ENCODE measurements around the gene BCAN. TPM values are rescaled to one million over a fixed set of nuclear protein-coding genes. Genes with fewer than 3 reads are reported as not detected.

Gene BCAN
- total RNA-seq, 2 experiments from 2014 or later: not detected

DNA sequence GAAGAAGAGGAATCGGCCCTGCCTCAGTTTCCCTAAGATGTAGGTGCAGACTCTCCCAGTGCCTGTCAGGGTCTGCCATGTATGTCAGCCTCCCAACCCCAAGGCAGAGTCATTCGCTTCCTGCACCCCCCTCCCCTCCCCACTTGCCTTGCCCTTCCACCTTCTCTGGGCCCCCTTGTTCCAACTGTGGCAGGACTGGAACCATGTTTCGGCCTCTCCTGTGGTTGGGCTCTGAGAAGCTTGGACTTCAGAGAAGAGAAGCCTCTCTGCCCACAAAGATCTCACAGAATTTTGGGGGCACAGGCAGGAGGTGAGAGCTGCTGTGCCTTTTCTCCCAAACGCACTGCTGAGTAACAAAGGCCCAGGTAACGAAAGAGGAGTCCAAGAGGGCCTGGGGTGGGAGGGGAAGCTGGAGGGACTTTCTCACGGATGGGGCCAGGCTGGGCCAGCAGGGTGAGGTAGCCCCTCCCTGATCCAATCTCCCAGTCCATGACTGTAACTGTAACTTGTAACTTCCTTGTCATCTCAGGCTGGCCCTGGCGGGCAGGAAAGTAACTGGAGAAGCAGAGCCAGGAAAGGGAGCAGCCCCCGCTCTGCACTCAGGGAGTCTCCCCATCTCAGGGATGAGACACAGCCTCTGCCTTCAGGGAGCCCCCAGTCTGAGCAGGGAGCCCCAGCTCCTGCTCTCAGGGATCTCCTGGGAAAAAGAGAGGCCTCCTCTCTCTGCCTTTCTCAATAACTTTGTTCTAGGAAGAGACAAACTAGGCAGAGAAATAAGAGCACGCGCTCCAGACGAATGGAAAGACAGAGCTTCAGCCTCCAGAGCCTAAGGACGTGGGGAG is 52.2 kb downstream of the BCAN start:
- intact Hi-C loops (cut with DNase I, micrococcal nuclease): no loop called here
- TF ChIP-seq, protein P1, sequence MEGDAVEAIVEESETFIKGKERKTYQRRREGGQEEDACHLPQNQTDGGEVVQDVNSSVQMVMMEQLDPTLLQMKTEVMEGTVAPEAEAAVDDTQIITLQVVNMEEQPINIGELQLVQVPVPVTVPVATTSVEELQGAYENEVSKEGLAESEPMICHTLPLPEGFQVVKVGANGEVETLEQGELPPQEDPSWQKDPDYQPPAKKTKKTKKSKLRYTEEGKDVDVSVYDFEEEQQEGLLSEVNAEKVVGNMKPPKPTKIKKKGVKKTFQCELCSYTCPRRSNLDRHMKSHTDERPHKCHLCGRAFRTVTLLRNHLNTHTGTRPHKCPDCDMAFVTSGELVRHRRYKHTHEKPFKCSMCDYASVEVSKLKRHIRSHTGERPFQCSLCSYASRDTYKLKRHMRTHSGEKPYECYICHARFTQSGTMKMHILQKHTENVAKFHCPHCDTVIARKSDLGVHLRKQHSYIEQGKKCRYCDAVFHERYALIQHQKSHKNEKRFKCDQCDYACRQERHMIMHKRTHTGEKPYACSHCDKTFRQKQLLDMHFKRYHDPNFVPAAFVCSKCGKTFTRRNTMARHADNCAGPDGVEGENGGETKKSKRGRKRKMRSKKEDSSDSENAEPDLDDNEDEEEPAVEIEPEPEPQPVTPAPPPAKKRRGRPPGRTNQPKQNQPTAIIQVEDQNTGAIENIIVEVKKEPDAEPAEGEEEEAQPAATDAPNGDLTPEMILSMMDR (IDR thresholded peaks at IDR 0.05): no peak
- peaks cover 22% of the 10 kb centered on the region for H3K4me1 ChIP-seq (ENCODE audit: insufficient read depth, low read length)
- DNase-seq (no peak), ATAC-seq (ENCODE audit: poor library complexity) (no peak)
- peaks cover 26% of the 10 kb centered on the region for H3K4me1 Mint-ChIP-seq (ENCODE audit: low read depth)
- no peak overlapping the region for H3K4me3 Mint-ChIP-seq
- H3K36me3 ChIP-seq (ENCODE audit: insufficient read depth, low read length): no peaks in the 10 kb centered on the region
- H3K9me3 ChIP-seq (ENCODE audit: control insufficient read depth in 1 of 2, insufficient read depth in 1 of 2, low read length in 2 of 2): peaks cover 0 to 13% of the 10 kb centered on the region in 2 experiments
- H3K27ac Mint-ChIP-seq: no peak overlapping the region
- peaks cover 49 to 51% of the 10 kb centered on the region in 2 experiments for H3K27me3 ChIP-seq (ENCODE audit: control insufficient read depth in 1 of 2, insufficient read depth in 2 of 2, low read length in 2 of 2)
- peaks cover 79% of the 10 kb centered on the region for H3K27me3 Mint-ChIP-seq
- POLR2A ChIA-PET: no interaction called here
- no peaks in the 10 kb centered on the region for H3K36me3 Mint-ChIP-seq (ENCODE audit: low read depth)
- H3K9me3 Mint-ChIP-seq: no peaks in the 10 kb centered on the region
- no peak overlapping the region for H3K4me3 ChIP-seq (ENCODE audit: low read length)
- no peak overlapping the region for H3K27ac ChIP-seq (ENCODE audit: low read depth in 1 of 2, low read length in 2 of 2)
- CTCF ChIA-PET: no interaction called here

DNA sequence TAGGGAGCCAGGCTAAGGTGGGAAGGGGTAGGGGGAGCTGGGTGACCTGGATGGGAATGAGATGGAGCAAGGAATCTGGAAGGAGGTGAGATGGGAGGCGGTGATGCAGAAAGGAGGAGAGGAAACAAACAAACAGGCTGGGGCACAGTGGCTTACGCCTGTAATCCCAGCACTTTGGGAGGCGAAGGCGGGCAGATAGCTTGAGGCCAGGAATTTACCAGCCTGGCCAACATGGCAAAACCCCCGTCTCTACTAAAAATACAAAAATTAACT is 52.7 kb downstream of the BCAN start:
- ATAC-seq (ENCODE audit: poor library complexity) (no peak), DNase-seq (no peak)
- peaks cover 77% of the 10 kb centered on the region for H3K27me3 Mint-ChIP-seq
- H3K4me1 Mint-ChIP-seq (ENCODE audit: low read depth): peaks cover 22% of the 10 kb centered on the region
- TF ChIP-seq, protein P1 (IDR thresholded peaks at IDR 0.05): no peak
- ChIA-PET POLR2A (no interaction called here), CTCF (no interaction called here)
- H3K4me3 Mint-ChIP-seq: no peak overlapping the region
- H3K9me3 Mint-ChIP-seq: no peaks in the 10 kb centered on the region
- Histone ChIP-seq H3K36me3 (ENCODE audit: insufficient read depth, low read length) (no peaks in the 10 kb centered on the region), H3K27me3 (ENCODE audit: control insufficient read depth in 1 of 2, insufficient read depth in 2 of 2, low read length in 2 of 2) (peaks cover 48% of the 10 kb centered on the region in 2 experiments), H3K9me3 (ENCODE audit: control insufficient read depth in 1 of 2, insufficient read depth in 1 of 2, low read length in 2 of 2) (peaks cover 0 to 13% of the 10 kb centered on the region in 2 experiments), H3K27ac (ENCODE audit: low read depth in 1 of 2, low read length in 2 of 2) (no peak overlapping the region), H3K4me1 (ENCODE audit: insufficient read depth, low read length) (peaks cover 16% of the 10 kb centered on the region), H3K4me3 (ENCODE audit: low read length) (no peak overlapping the region)
- intact Hi-C loops (cut with DNase I, micrococcal nuclease): no loop called here
- no peaks in the 10 kb centered on the region for H3K36me3 Mint-ChIP-seq (ENCODE audit: low read depth)
- H3K27ac Mint-ChIP-seq: no peak overlapping the region

DNA sequence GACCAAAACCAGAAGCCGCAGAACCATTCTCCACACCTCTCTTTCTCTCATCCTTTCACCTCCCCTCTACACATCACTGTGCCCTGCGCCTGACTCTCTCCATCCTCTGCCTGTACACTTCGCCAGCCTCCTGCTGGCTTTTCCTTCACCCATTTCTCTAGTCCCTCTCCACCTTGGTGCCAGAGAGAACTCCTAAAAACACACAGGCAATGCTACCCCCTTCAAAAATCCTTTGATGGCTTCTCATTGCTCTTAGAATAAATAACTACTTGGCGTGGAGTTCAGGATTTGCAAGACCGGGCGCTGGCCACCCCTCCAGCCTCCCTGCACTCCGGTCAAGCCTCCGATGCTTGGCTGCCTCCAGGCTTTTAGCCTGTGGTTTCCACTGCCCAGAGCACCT is 54.8 kb downstream of the BCAN start:
- Histone ChIP-seq H3K4me3 (ENCODE audit: low read length) (no peak overlapping the region), H3K9me3 (ENCODE audit: control insufficient read depth in 1 of 2, insufficient read depth in 1 of 2, low read length in 2 of 2) (peaks cover 0 to 8% of the 10 kb centered on the region in 2 experiments), H3K27me3 (ENCODE audit: control insufficient read depth in 1 of 2, insufficient read depth in 2 of 2, low read length in 2 of 2) (peaks cover 27 to 33% of the 10 kb centered on the region in 2 experiments), H3K4me1 (ENCODE audit: insufficient read depth, low read length) (peaks cover 13% of the 10 kb centered on the region), H3K36me3 (ENCODE audit: insufficient read depth, low read length) (no peaks in the 10 kb centered on the region), H3K27ac (ENCODE audit: low read depth in 1 of 2, low read length in 2 of 2) (no peak overlapping the region)
- POLR2A ChIA-PET: no interaction called here
- Mint-ChIP-seq H3K4me3 (no peak overlapping the region), H3K36me3 (ENCODE audit: low read depth) (no peaks in the 10 kb centered on the region), H3K27me3 (peaks cover 78% of the 10 kb centered on the region), H3K27ac (no peak overlapping the region), H3K9me3 (no peaks in the 10 kb centered on the region), H3K4me1 (ENCODE audit: low read depth) (peaks cover 18% of the 10 kb centered on the region)
- intact Hi-C loops (cut with DNase I, micrococcal nuclease): no loop called here
- no peak for DNase-seq
- ATAC-seq (ENCODE audit: poor library complexity): no peak
- CTCF ChIA-PET: interaction anchor here (1.5 kb wide), 1 partner anchor 29 kb away, joined by 5 read pairs; no protein-coding TSS in a partner anchor
- TF ChIP-seq, protein P1 (IDR thresholded peaks at IDR 0.05): no peak
